T-helper 1 cell (primary cell): ENCODE results near the gene PON1.

ENCODE experiments used
- DNase-seq, 5 donors: peaks; one replicate each; pipeline ENCODE4 v3.0.0-alpha.2; 2012 to 2020

The PON1 gene

DNA sequence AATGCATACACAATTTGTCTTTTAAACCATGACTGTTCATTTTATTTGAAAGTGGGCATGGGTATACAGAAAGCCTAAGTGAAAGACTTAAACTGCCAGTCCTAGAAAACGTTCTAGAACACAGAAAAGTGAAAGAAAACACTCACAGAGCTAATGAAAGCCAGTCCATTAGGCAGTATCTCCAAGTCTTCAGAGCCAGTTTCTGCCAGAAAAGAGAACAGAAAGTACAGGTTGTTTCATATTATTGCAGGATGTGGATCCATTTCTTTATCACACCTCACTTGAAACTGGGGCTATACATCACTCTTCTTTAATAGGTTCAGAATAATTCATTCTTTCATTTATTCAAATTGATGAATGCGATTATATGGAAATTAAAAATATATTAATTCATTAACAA lies 7.7 kb downstream of the PON1 start:
- DNase-seq, result no peak

DNA sequence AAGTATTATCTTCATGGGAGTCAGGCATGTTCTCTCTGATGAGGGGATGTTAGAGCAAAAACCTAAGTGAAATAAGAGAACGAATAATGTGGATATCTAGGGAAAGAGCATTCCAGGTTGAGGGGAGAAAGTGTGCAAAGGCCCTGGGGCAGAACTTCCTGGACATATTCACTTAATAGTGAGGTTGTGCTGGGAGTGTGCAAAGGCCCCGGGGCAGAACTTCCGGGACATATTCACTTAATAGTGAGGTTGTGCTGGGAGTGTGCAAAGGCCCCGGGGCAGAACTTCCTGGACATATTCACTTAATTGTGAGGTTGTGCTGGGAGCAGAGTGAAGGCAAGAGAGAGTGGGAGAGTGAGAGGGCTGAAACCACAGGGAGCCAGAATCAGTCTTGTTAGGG lies 11.8 kb downstream of the PON1 start:
- DNase-seq, result no peak

DNA sequence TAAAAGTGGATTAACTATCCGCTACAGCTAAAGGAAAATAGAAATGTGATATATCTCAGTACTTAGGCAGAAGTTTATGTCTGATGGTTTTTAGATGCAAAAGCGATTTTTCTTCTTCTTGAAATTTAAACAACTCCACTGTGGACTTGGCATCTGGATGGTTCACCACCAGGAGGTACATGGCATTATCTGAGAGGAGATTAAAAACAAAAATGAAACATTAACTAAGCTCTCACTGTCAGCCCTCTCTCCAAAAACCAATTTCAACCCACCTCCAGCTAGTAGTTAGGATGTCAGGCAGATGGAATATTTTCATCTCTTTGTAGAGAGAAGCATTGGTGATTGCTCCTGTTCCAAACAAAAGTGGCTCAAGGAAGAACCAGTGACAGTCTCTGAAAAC lies 12.9 kb downstream of the PON1 start:
- no peak for DNase-seq

DNA sequence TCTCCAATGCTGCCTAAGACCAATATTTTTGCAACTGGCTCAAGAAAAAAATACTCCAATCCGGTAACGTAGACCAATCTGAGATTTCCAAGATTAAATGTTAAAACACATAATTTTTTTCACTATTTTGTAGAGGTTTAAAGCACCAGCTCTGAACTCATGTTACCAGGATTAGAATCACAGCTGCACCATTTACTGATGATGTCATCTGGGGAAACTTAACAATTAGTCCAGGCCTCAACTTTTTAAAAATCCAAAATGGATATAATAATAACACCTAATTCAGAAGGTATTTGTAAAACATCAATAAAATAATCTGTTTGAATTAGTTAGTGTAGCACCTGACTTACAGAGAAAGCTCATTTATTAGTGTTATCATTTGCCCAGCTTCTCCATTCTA lies 14.4 kb downstream of the PON1 start:
- no peak for DNase-seq

DNA sequence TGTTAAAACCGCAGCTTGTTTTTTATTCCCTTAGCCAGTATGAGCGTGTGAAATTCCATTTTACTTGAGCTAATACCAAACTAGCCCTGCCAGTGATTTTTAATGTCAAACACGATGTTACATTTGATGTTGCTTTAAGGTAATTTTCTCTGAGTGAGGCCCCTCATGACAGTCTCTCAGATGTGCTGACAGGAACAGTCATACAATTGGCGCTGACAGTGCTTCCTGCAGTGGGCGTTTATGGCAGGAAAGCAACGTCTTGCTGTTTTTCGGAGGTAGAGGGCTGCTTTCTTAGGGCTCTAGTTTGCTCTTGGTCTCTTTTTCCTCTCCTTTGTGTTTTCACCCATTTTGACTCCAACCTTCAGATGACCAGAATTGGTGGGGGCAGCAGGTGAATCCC lies 19.3 kb downstream of the PON1 start:
- DNase-seq, result no peak

DNA sequence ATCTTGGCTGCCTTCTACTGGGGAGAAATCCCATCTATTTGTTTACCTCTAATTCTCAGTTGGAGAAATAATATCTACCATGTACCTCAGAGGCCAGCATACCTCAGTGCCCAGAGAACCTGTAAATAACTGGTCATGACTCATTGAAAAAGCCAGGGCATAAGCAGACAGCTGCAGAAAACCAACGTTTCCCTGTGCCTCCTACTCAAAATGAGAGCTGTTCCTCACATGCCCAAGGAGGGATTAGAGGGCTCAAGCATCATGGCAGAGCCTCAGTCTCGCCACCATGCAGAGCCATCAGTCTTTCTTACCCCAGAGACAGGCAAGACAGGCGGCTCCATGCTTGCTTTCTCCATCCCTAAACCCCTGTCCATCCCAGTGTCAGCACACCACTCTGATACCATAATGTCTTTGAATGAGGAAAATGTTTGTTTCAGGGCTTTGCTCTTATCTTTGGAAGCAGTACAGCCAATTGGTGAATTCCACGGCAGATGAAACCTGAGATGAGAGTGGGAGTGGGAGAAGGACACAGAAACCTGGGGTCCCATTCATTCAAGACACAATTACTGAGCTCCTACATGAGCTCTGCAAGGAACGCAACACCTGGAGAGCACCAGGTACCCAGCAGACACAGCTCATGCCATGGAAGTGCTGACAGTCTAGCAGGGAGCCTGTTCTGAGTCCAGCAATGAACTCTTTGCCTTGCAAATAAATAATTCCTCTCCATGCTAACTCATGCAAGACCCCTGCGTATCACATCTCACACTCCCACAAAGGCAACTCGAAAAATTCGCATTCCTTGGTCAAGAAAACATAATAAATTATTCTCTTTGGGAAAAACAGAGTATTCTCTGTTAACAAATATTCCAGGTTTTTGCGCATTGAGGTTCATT lies 21.1 kb downstream of the PON1 start:
- DNase-seq, result no peak

DNA sequence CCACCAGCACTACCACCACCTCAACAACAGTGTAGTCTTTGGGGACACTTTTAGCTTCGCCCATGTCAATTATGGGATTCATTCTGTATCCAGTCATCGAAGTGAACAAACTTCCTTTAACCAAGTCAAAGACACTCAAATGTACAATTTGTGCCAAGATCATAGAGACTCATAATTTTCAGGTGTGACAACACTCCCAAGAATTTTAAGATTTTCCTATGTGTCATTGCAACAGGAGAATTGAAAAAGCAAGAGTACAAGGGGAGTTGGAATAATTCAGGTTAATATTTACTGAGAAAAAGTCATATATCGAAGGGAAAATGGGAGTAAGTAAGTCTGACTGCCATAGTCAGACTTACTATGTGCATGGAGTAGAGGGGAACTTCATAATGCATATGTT lies 26.2 kb downstream of the PON1 start:
- no peak for DNase-seq

DNA sequence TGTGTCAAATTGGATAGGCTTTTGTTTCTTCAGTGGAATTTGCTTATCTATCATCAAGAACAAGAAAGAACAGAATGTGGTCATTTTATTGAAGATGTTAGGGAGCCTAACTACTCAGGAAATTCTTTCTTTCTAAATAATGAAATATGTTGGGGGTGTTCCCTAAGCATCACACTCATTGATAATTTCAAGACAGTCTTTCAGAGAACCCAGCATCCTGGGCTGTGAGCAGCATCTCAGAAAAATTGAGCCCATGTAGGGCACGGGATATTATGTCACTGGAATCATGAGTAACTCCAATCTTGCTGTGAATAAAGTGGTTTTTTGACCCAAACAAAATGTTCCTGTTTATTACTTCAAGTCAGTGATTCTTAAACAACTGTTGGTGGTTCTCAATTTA lies 27.3 kb downstream of the PON1 start:
- DNase-seq, result no peak

DNA sequence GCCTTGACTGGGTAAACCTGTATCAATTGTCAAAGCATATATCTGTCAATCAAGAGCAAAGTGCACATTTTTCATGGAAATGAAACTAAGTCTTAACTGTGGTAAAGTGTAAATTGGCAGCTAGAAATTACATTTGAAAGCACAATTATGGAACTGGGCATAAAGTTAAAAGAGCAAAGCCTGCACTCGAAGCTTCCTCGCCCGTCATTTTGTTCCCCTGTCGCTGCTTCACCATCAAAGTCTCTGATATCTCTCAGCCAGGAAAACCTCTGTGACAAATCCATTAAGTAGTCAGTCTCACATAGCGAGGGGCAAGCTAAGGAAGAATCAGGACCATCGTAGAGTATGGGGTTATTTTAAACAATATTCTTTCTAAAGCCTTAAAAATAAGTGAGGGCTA lies 27.9 kb downstream of the PON1 start:
- no peak for DNase-seq

DNA sequence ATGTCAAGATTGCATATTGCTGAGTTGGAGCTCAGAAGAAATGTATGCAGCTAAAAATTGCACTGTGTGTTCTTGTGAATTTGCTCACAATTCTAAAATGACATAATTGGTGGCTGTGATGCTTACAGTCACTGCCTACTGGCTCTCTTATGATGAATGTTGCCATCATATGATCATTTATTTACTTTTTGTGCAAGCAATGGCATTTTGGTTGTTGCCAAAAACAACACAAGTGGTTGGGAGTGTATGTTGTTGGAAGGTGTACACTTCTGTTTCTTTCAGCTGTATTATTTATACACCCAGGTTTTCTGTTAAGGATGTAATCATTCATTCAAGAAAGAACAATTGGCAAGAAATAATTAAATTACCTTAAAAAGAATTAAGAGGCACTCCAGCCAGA lies 28.9 kb downstream of the PON1 start:
- DNase-seq, result no peak

DNA sequence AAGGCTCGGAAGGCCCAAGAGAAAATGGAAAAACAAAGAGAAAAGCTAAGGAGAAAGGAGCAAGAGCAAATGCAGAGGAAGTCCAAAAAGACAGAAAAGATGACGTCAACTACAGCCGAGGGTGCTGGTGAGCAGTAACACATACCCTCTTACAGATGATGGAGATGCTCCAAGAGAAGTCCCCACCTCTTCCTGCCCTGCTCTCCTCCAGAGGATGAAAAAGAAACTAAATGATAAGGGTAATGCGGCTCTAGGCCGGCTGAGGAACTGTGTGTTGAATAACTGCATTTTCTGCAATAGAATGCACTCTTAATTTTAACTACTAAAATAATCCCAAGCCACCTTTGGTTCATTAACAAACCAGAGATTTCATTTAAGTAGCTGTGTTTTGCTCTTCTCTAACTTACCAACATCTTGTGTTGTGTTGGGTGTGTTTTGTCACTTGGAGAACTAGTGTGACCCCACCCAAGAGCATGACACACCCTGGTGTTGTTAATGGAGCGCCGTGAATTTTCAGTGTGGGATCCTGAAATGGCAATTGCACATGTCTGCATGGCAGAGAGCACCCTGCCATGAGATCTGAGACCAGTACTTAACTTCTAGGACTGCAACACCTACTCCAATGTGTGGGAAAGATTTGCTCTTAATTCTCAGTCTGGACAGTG lies 34.0 kb downstream of the PON1 start:
- DNase-seq, result no peak

DNA sequence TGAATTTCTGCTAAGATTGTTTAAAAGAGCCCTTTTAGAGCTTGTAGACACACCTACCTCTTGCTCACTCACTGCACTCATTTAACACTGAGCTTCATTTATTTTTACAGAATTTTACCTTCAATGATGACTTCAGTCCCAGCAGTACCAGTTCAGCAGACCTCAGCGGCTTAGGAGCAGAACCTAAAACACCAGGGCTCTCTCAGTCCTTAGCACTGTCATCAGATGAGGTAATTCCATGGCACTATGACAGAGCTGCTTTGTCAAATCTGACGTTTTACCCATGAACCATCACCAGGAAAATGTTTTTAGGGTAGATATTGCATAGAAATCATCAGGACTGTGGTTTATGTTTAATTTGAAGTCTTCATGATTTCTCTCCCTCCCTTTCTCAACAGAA lies 38.2 kb downstream of the PON1 start:
- DNase-seq, result no peak

DNA sequence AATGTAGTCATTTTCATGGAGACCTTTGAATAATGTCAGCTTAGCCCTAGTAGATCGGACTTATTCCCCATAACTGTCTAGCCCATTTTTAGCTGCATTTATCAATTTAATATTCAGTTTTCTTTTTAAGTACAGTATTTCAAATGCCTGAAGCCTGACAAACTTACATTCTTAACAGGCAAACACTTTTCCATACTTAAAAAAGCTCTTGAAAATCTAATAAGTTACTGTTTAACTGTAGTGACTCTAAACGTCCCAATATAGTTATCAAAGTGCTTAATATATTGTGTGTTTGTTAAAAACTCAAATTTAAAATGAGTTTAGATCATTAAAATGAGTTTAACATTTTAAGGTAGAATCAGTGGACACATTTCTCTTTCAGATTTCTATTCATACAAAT lies 44.9 kb downstream of the PON1 start:
- DNase-seq, result no peak

DNA sequence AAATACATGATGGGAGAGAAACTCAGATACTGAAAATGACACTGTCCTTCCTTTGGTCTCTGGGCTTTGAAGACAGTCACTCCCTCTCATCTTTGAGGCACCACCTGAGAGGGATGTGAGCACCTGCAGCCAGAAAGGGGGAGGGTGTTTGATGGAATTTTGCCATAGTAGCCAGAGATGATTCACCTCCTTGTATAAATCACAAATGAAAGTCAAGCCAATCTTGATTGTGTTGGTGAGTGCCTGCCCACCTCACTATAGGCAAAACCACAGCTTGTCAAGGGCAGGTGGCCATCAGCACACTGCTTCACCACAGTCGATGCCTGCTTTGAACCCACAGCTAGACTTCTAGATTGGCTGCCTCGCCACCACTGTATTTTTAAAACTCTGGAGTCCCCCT lies 48.2 kb downstream of the PON1 start:
- DNase-seq, result no peak

DNA sequence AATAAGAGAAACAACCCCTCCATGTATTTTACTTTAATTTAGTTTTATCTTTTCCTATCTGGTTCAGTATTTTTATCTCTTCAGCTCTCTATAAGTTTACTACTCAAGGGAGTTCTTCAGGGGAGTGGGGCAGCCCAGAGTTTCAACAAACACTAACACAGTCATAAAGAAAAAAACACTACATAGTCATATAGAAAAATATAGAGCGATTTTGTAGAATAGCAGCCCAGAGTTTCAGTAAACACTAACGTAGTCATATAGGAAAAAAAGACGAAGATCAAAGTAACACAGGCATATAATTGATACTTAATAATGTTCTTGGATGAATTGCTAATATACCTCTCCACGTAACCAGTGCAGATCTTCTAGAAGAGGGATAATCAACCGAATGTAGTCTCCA lies 54.7 kb downstream of the PON1 start:
- DNase-seq, result peak in 1 of 5 donors; percentile 2

DNA sequence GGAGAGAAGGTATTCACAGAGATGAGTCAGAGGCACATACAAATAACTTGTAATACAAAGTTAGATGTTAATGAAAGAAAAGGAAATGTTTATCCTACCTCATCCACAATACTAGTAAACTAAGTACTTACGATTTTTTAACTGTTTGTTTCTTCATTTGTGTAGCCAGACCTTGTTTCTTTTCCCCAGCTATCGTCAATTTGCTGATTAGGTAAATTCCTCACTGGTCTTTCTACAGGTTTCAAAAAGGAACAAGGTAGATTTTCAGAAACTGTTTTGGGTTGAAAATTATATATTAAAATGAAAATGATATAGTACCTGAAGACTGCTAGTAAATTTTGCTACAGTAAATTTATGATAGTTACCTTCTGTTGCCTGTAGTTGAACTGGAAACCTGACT lies 56.6 kb downstream of the PON1 start:
- DNase-seq, result no peak

DNA sequence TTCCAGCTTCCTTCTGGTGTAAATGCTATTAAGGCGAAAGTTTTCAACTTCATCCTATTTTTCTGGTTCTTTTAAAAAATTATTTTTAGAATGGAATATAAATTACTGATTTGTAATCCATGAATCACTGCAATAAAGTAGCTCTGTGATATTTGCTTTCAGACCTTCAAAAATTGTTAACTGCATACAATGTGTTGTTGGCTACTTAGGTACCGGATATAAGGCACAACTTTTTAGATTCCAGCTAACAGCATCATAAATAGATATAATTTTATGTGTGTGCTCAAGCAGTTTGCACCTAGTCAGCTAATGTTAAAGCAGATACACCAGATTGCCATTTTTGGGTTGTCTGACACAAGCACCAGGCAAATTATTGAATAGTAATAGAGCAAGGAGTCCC lies 58.7 kb downstream of the PON1 start:
- no peak for DNase-seq

DNA sequence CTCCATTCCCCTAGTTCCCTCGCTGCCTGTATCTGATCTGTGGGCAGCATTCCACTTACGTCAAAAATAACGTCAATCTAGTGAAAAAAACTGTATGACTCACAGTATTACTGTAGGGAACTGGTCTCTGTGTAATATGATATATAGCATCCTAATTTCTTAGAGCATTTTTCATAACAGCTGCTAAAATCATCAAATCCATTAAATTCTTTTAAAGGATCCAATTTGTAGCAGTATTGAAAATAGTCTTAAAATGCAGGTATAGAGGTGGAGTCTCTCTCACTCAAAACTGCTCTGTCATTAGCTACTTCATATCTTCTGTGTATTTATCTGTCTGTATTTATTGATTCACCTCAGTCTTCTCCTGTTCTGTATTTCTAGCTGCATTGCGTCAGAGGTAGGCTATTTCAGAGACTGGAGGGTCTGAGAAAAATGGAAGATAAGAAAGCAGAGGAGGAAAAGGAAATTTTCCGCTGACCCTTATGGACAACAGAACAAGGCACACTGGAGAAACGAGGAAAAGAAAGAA lies 59.9 kb downstream of the PON1 start:
- no peak for DNase-seq

DNA sequence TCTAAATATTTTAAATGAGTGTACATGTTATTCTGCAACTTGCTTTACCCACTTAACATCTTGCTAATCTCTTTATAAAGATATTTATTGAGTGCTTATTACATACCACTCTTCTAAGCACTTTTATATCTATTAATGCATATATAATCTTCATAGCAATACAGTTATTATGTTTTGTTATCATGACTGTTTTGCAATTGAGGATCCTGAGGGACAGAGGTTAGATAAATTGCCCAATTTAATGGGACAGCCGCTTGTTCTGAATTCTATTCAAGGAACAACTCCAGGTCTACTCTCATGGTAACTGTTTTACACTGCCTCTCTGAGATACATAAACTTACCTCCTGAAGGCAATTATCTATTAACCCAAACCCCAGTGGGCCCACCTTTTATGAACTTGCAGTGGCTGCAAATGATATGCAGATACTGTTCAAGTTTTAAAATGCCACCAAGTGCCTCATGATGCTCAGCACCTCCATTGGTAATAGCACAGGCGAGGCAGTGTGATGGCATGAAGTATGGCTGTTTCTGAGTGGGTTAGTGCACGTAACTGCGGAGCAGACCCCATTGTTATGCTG lies 60.5 kb downstream of the PON1 start:
- no peak for DNase-seq

DNA sequence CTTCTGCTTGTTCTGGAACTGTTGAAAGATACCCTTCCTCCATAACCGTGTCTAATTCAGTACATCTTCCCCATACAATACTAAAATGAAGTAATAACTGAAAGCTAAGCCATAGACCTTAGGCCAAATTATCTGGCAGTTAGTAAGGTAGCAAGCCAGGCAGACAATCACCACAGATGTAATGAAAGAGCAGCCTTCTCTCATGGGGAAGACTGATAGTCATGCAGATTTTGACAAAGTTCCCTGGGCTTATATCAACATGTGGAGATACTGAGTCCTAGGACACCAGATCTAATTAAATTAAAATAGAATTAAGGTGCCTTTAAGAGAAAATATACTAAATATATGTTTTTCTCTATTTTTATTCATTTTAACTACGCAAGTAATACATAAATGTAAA lies 61.5 kb downstream of the PON1 start:
- DNase-seq, result no peak

DNA sequence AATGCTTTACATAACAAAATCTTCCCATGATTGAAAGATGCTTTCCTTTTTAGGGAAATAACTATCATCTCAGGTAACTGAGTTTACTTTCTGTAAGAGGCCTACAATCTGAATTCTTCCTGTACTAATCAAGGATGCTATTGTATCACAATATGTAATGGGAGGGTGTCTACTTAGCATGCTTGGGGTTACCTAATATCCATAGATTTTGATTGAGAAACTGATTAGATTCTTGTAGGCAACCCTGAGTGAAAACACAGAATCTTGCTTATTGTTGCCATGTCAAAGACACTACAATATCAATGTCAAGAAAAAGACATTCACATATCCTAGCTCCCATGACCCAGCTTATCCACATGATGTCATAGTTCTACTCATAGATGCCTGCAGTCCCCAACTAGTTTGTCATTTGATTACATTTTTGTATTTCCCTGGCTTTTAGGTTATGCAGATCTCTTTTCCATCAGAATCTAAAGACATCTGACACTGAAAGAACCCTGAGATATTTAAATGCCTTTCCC lies 62.4 kb downstream of the PON1 start:
- no peak for DNase-seq

DNA sequence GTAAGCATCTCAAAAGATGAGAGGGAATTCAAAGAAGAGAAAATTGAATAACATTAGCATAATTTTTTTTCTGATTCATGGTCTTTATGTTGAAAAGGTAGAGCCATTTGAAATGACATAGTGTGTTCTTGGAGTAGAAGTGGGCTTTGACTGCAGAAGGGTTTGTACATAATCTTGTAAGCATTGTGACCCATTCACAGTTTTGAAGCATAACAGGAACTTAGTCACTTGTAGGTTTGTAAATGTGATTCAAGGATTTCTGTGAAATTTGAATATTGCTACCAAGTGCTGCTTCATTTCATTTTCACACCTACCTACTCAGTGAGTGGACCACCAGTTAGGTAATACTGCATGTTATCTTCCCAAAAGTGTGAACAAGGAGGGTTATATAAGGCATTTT lies 68.6 kb downstream of the PON1 start:
- DNase-seq, result no peak

DNA sequence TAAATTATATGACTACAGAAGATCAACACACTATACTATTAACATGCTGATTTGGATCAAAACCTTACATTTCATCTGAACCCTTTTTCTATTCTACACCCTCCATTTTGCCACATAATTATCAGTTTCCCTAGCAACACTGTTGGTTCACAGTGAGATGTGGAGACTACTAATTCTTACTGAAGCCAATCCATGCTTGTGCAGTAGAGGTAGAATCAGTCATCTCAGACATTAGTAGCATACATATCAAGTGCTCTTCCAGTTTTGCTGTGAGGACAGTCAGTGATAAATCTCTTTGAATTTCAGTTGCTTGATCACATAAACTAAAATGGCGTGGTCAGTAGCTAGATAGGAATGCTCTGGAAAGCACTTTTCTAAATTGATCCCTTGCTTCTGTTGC lies 70.3 kb downstream of the PON1 start:
- DNase-seq, result no peak

DNA sequence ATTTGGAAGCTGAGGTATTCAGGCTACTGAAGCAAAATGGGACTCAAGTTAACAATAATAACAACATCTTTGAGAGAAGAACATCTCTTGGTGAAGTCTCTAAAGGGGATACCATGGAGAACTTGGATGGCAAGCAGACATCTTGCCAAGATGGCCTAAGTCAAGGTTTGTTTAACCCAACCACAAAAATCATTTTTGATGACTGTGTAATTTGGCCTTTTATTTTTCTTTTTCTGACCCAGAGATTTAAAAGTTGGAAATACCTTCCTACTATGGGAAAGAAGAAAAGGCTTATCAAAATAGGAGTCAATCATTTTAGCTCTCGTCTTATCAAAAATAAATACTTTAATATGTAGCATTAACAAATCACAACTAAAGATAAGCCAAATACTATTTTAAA lies 72.4 kb downstream of the PON1 start:
- no peak for DNase-seq
